HG03571 (cell line): ENCODE results near the gene TARS1.
"Not testable (repeated sequence)": the region's sequence is repeated elsewhere in the genome, so short reads cannot be mapped to it uniquely, and the experiment has no call there.

Experiments used
- ATAC-seq: cut with Tn5 transposase; IDR thresholded peaks from one replicate; pipeline ENCODE4 v1.9.1; 2021; ENCODE audit not compliant: unreplicated experiment

The TARS1 gene

DNA sequence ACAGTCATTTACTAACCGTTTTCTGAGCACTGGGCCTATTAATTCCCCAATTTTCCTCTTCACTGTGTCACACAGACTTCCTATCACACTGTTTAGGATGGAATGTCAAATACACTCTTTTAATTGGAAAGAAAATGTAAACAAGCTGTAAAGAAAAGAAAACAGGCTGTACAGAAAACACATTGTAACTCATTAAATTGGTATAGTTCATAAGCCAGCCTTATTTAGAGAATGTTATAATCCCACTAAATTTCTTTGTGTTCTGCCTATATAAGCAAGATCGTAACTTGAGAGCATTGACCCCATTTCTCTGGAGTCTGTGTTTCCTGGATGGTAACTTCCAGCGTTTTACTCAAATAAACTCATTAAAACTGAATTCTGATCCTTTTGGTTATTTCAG, 46.5 kb downstream of the TARS1 start:
- no peak for ATAC-seq

DNA sequence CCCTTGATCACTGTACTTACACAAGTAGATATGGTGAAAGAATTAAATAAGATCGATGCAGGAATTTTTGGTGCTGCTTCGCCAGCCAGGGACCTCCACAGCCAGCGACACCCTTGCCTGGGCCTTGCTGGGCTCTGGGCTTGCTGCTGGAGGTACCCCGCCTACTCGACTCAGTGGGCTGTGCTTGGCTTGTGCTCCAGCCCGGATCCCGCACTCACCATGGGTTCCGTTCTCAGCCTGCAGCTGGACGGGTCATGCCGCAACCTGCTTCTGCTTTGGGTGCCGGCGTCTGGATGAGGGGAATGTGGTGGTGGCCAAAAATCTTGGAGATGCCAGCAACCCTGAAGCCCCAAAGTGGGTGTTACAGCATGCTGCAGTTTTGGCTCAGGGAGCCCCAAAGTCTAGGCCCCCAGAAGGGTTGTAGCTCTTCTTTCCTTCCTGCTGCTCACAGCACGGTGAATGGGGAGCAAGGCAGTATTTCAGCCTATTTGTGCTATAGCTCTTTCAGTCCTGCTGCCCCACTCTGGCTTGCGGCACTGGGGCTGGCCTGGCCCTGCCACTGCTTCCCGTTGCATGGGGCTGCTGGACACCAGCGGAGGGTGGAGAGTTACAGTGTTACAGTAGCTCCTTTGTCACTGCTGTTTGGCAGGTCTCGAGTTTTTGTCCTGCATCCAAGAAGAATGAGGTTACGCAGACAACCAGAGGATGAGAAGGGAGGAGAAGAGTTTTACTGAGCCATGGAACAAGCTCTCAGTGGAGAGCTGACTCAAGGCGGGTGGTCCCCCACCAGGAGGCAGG, 48.0 kb downstream of the TARS1 start:
- no peak for ATAC-seq

DNA sequence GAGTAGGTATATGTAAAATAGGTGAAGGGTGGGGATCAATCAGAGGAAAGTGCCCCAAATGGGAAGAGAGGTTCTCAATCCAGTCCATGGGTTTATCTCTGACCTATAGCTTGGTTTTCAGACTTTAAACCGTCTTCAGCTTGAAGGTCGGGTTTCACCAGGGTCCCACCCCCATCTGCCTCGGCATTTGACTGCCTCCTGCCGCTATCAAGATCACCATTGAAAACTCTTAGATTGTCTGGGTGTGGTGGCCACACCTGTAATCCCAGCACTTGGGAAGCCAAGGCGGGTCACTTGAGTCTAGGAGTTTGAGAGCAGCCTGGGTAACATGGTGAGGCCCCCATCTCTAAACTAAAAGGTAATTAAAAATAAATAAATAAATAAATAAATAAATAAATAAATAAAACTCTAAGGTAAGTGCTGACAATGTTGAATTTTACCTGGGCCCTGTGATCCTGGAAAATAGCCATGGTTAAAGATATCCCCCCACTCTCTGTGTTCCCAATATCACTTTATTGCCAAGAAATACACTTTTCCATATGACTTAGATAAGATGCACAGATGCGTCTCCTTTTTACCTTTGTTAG, 48.8 kb downstream of the TARS1 start:
- no peak for ATAC-seq

DNA sequence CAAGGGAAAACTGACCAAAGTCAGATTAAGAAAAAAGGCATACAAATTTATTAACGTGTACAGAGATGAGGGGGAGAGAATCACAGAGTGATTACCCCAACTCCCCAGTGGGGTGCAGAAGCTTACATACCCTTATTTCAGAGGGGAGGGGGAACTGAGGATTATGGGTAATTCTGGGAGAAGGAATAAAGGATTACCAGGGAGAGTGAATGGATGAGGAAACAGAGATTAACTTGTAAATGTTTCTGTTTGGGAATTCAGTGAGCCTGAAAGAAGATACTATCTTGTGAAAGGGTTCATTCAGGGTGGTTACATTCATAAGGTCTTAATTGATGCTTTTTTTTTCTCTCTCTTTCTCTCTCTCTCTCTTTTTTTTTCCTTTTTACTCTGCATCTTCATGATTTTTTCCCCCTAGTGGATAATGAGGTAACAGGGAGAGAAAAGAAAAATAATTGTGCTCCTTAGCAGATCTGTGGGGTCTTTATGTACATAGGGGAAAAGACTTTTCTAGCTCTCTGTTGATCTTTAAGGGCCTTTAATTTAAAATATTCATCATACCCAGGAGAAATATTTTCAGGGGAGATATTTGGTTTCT, 49.4 kb downstream of the TARS1 start:
- ATAC-seq = no peak

DNA sequence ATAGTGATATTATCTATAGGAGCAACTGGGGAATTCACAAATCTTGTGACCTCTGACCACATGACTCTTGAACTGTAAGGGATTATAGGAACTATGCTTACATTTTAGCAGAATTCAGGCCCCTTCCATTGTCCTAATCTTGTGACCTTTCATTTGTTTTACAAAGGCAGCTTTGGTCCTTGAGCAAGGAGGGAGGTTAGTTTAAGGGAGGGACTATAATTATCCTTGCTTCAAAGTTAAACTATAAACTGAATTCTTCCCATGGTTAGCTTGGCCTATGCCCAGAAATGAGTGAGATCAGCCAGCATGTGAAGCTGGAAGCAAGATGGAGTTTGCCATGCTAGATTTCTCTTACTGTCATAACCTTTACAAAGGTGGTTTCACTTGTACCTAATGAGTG, 51.2 kb downstream of the TARS1 start:
- no peak for ATAC-seq

DNA sequence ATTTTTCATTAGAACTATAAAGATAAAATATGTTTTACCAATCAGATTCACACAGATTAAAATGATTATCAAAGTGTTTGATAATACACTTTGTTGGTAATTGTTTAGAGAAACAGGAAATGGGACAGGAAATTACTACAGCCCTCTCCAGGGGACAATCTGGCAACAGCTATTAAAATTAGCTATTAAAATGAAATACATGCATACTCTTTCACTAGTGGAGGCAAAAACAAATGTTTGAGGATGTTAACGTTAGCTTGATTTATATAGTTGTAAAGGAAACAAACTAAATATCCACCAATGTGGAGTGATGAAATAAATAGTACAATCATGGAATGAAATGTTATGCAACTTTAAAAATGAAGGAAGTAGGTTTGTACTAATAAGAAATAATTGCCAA, 53.7 kb downstream of the TARS1 start:
- no peak for ATAC-seq

DNA sequence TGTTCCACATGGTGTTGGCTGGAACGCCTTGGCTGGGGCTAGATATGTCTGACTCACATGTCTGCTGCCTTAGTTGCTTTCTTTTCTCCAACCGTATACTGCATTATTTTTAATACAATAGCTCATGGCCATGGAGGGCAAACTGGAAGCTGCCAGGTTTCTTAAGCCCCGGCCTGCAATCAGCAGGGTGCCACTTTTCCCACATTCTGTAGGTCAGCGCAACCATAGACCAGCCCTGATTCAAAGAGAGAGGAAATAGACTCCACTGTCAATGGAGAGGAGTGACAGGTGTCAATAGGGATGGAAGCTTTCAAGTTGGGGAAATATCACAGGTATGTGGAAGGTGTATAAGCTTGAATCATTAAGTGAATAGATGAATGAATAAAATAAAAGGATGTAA, 60.5 kb downstream of the TARS1 start:
- no peak for ATAC-seq

DNA sequence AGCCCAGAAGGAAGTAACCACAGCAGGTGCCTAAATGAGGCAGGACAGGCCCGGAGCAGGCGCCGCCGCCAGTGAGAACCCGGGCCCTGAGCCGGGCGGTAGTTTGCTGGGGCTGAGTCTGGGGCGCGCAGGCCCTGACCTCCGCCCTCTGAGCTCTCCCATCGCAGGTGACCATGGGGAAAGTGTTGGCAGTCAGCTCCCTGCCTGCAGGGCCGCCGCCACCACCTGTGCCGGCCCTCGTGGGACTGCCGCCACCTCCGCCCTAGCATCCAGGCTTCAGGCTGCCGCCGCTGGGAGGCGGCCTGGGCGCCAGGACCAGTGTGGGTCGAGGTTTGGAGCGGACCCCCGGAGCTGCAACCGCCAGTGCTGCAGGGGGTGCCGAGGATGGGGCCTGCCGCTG, 61.1 kb downstream of the TARS1 start:
- ATAC-seq = no peak

DNA sequence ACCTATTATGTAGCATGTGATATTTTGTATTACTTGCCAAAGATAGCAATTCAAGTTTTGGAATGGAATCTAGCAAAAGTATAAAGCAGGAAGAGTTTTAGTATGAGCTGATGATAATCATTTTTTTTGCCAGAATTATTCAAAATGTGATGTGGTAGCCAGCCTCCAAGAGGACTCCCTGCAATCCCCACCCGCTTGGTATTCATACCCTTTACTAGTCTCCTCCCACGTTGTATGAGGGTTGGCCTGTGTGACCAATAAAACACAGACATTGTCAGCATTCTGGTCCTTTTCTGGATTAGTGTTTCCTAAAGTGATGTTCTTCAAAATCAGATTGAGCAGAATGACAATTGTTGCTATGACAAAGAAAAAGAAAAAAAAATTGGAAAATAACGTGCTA, 63.8 kb downstream of the TARS1 start:
- no peak for ATAC-seq

DNA sequence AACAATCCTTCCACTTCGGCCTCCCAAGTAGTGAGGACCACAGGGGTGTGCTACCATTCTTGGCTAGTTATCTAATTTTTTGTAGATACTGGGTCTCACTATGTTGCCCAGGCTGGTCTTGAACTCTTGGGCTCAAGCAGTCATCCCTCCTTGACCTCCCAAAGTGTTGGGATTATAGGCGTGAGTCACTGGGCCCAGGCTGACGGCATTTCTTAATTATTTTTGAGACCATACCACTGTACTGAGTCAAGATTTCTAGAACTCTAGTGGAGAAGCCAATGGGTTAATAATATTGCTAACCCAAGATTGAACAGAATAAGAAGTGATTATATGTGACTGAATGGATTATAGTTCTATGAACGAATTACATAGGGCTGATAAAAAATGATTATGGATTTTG, 66.7 kb downstream of the TARS1 start:
- no peak for ATAC-seq

DNA sequence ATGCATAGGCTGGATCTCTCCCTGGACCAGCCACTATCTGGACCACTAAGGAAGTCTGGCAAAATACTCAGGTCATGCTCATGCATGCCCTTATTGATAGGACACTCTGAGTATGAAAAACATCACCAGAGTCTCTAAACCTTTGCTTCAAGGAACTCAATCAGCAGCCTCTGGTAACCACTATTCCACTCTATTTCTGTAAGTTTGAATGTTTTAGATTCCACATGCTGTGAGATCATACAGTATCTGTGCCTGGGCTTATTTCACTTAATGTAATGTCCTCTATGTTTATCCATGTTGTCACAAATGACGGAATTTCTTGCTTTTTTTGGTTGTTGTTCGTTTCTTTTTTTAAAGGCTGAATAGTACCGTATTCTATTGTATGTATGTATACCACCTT, 68.3 kb downstream of the TARS1 start:
- ATAC-seq = no peak

DNA sequence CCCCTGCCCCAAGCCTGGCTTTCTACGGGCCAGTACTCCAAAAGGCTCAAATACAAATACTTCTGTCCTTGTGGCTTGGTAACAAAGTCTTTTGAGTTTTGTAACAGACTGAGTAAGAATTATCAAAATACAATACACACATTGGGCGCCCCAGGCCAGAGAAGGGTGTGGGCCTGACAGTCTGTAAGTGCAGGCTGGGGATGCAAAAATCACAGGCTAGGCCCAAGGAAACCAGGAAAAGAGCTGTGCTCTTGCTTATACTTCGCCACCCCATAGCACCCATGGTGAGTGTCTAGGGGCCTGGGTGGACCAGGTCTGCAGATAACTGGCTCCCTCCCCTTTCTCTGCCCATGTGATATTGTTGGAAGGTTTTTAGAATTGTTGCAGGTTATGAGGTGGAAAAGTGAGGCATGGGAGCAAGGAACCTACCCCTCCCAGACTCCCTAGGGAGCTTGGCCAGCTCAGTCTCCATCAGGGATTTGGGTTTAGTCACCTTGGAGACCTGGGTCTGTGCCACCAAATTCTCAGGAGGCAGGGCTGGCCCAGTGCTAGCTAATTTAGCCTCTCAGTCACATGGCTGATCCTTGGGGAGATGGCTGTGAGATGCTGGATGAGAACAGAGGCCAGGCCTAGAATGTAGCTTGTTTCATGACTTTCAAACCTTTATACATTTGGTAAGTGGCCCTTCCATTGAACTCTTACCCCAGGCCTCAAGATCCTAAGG, 72.9 kb downstream of the TARS1 start:
- no peak for ATAC-seq

DNA sequence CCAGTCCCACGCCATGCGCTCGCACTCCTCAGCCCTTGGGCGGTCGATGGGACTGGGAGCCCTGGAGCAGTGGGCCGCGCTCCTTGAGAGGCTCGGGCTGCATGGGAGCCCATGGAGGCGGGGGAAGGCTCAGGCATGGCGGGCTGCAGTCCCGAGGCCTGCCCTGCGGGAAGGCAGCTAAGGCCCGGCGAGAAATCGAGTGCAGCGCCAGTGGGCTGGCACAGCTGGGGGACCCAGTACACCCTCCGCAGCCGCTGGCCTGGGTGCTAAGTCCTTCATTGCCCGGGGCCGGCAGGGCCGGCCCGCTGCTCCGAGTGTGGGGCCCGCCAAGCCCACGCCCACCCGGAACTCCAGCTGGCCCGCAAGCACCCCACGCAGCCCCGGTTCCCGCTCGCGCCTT, 74.6 kb downstream of the TARS1 start:
- ATAC-seq = not testable (repeated sequence)

DNA sequence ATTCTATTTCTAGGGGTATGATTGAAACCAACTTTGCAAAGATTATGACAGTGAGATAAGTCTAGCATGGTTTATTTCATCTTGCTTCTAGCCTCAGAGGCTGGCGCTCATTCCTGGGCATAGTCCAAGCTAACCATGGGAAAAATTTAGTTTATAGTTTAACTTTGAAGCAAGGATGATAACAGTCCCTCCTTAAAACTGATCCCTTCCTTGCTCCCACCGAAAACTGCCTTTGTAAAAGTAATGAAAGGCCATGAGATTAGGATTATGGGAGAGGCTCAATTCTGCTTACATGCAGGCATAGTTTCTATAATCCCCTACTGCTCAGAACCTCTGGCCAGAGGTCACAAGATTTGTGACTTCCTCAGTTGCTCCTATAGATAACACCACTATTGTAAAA, 75.7 kb downstream of the TARS1 start:
- ATAC-seq = no peak
